A549 (cell line): ENCODE data around the gene EFHC1.
A peak's percentile ranks its signal among the peaks of the same experiment; 100 is the strongest.

Experiments used
- CEBPB ChIP-seq, 2 experiments: fragments of >200 bp in 1 of 2; sonication (Bioruptor Twin) in 1 of 2; formaldehyde crosslinking in 1 of 2; IDR thresholded peaks; 2 replicates each; pipeline ENCODE4 v1.6.1; 2012 to 2016
- EP300 ChIP-seq, 2 experiments: fragments of >200 bp; sonication (Bioruptor Twin); formaldehyde crosslinking; IDR thresholded peaks; 2 replicates in 1 of 2; 3 replicates in 1 of 2; pipeline ENCODE4 v1.6.1; 2016 to 2017
- POLR2A ChIP-seq: IDR thresholded peaks from 2 replicates; pipeline ENCODE4 v1.6.1; 2012; ENCODE audit warnings: mild to moderate bottlenecking, low read length
- POLR2AphosphoS2 ChIP-seq: conservative IDR thresholded peaks from 2 replicates; pipeline ENCODE4 v1.6.1; 2012; ENCODE audit warnings: low read length, improper control_type of control experiment, inconsistent platforms
- SREBF2 ChIP-seq: fragments of 450-650 bp; IDR thresholded peaks from 2 replicates; pipeline ENCODE4 v1.6.1; 2014; ENCODE audit warnings: mild to moderate bottlenecking, moderate library complexity
- TFCP2L1 ChIP-seq: fragments of 250-450 bp; sonication (Bioruptor Pico); IDR thresholded peaks from 2 replicates; pipeline ENCODE4 v1.5.0; 2021; ENCODE audit warnings: mild to moderate bottlenecking
- TP53 ChIP-seq: fragments of 250-450 bp; sonication (Bioruptor Pico); IDR thresholded peaks from 2 replicates; pipeline ENCODE4 v1.5.0; 2021; ENCODE audit warnings: mild to moderate bottlenecking, moderate library complexity
- ZC3H11A ChIP-seq: fragments of 450-650 bp; IDR thresholded peaks from 2 replicates; pipeline ENCODE4 v1.6.1; 2014; ENCODE audit warnings: antibody characterized with exemption, mild to moderate bottlenecking
- TF ChIP-seq, protein P1 (sequence below): IDR thresholded peaks from 2 replicates; pipeline ENCODE4 v1.6.1; 2012; ENCODE audit warnings: low read depth, borderline replicate concordance
- TF ChIP-seq, protein P2 (sequence below): fragments of >200 bp; sonication (Bioruptor Twin); formaldehyde crosslinking; IDR thresholded peaks from 3 replicates; pipeline ENCODE4 v1.5.1; 2016

DNA sequence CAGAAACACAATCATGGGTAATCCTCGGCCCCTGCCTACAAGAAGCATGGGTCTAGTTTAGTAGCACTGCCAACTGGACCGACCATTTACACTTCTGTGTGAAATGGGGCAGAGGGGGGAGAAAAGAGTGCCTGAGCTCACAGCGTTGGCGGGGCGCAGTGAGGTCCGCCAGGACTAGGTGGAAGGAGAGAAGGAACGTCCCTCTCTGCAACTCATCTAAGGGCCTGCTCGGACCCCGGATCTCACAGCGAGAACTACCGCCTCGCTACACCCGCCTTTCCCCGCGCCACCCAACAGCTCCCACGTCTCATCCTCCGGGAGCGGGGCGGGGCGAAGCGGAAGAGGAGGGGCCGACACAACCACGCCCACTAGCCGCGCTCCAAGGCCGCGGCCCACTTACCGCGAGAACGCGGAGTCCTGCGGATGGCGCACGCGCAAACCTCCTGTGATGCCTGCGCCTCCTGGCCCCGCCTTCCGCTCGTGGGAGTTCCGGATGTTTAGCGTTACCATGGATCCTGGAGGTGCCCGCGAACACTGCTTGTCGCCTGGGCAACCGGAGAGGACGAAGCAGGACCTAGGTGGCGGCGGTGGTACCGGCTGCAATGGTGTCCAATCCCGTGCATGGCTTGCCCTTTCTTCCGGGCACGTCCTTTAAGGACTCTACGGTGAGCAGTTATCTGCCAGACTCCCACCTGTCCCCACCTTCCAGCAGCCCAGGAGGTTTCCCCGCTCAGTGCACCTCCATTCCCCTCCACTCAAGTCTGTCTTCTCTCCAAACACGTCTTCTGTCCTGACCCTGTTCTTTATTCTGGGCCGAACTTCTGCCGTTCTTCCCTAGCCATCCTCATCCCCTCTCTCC is at the start of gene EFHC1:
- TF ChIP-seq TFCP2L1 (no peak), SREBF2 (no peak), POLR2A (peak; percentile 91), ZC3H11A (no peak), TP53 (no peak), EP300 (IDR thresholded peaks at IDR 0.05) (no peak), CEBPB (IDR thresholded peaks at IDR 0.05) (no peak), POLR2AphosphoS2 (no peak)
- TF ChIP-seq, protein P1, sequence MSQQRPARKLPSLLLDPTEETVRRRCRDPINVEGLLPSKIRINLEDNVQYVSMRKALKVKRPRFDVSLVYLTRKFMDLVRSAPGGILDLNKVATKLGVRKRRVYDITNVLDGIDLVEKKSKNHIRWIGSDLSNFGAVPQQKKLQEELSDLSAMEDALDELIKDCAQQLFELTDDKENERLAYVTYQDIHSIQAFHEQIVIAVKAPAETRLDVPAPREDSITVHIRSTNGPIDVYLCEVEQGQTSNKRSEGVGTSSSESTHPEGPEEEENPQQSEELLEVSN = no peak
- TF ChIP-seq, protein P2, sequence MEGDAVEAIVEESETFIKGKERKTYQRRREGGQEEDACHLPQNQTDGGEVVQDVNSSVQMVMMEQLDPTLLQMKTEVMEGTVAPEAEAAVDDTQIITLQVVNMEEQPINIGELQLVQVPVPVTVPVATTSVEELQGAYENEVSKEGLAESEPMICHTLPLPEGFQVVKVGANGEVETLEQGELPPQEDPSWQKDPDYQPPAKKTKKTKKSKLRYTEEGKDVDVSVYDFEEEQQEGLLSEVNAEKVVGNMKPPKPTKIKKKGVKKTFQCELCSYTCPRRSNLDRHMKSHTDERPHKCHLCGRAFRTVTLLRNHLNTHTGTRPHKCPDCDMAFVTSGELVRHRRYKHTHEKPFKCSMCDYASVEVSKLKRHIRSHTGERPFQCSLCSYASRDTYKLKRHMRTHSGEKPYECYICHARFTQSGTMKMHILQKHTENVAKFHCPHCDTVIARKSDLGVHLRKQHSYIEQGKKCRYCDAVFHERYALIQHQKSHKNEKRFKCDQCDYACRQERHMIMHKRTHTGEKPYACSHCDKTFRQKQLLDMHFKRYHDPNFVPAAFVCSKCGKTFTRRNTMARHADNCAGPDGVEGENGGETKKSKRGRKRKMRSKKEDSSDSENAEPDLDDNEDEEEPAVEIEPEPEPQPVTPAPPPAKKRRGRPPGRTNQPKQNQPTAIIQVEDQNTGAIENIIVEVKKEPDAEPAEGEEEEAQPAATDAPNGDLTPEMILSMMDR = no peak
